Endometrial microvascular endothelial cells (primary cell): ENCODE results near the gene CUX1. TPM values are rescaled to one million over a fixed set of nuclear protein-coding genes. Genes with fewer than 3 reads are reported as not detected.
"Not testable (repeated sequence)": the region's sequence is repeated elsewhere in the genome, so short reads cannot be mapped to it uniquely, and the experiment has no call there.

Experiments used
- in situ Hi-C: cut with HindIII; loops from 2 replicates; pipeline ENCODE4 v1.10.0; 2017; ENCODE audit warnings: low sequenced_read_pairs, low pct_unique_long_range_greater_than_20kb; ENCODE audit errors: inconsistent ontology term
- total RNA-seq: library from RNA; depleted of rRNA; stranded (reverse); fragments of >200 nt; gene quantifications from one replicate; pipeline ENCODE4 v1.2.3, GENCODE V29; 2015; ENCODE audit errors: inconsistent ontology term

CUX1 gene
- total RNA-seq, 1 donor from 2014 or later: 14.9 TPM

DNA sequence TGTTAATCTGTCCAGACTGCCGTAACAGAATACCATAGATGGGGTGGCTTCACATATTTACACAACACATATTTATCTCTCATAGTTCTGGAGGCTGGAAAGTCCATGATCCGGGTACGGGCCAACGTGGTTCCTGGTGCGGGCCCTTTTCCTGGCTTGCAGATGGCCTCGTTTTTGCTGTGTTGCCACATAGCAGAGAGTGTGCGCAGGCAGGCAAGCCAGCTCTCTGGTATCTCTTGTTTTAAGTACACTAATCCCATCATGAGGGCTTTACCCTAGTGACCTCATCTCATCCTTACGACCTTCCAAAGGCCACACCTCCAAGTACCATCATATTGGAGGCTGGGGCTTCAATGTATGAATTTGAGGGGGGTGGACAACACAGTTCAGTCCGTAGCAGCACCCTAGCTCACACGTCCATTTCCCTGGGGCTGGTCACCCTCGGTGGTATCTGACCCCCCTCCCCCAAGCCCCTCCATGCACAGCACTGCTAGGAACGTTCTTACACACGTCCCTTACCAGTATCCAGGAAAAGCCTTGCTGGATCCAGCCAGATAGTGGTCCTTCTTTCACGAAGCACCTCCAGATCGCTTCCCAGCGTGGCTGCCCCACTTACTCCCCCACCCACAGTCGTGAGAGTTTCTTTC, 21.5 kb downstream of the CUX1 start:
- in situ Hi-C loops: no loop called here

DNA sequence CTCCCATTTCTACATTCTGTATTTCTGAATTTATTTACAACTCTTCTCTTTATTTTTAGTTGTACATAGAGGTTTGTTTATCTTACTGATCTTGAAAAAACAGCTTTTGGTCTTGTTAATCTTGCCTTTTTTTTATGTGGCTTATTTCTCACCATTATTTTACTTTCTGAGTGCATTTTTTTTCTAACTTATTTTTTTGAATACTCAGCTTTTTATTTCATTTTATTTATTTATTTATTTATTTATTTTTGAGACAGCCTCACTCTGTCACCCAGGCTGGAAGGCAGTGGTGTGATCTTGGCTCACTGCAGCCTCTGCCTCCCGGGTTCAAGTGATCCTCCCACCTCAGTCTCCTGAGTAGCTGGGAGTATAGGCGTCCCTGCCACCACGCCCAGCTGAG, 23.9 kb downstream of the CUX1 start:
- in situ Hi-C loops: no loop called here

DNA sequence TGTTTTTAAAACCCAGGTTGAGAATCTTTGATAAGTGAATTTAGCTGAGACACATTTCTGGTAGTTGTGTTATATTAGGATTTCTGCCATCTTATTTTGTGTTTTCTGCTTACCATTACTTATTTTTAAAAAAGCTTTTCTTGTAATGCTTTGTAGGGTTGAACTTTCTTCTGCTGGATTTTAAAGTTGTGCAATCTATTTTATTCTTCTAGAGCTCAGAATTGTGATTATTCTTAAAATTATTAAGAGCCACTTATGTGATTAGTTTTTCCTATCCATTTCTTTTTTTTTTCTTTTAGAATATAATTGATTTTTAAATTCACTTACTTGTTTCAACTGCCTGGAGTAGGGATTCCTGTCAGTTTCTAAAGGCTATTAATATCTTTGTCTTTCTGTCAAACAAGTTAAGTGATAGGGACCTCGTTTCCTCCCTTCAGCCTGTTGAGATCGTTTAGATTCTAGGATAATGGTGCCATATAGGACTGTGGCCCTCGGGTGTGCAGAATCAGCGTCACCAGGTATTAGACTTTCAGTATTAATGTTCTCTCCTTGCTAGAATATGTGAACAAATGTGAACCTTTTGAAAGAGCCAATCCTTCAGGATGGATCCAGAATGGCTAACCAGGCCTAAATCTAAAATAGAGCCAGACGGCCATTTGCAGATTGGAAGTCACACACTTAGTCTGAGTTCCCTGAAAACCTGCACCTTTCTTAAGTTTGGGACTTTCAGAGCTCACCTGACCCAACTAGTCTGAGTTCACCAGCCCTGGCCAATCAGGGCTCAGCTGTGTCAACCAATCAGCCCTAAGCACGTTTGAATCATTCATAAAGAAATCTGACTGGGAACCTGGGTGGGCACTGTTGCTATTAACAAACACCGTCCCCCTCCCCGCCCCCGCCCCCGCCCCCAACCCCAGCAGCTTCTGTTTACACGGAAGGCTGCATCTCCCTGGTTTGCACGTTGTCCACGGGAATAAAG, 26.2 kb downstream of the CUX1 start:
- in situ Hi-C loops: no loop called here

DNA sequence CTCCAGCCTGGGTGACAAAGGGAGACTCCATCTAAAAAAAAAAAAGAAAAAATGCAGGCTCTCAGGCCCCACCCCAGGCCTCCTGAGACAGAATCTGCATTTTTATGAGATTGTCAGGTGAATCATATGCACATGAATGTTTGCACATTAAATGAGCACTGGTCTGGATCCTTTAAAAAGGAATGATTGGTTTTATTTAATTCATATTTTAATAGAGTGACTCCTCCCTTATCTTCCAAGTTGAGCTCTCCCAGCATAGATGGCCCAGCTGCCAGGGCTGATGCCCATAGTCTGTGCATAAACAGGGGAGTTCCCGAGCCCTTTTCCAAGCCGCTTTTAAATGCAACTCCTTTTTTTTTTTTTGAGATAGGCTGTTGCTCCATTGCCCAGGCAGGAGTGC, 28.5 kb downstream of the CUX1 start:
- in situ Hi-C loops: no loop called here

DNA sequence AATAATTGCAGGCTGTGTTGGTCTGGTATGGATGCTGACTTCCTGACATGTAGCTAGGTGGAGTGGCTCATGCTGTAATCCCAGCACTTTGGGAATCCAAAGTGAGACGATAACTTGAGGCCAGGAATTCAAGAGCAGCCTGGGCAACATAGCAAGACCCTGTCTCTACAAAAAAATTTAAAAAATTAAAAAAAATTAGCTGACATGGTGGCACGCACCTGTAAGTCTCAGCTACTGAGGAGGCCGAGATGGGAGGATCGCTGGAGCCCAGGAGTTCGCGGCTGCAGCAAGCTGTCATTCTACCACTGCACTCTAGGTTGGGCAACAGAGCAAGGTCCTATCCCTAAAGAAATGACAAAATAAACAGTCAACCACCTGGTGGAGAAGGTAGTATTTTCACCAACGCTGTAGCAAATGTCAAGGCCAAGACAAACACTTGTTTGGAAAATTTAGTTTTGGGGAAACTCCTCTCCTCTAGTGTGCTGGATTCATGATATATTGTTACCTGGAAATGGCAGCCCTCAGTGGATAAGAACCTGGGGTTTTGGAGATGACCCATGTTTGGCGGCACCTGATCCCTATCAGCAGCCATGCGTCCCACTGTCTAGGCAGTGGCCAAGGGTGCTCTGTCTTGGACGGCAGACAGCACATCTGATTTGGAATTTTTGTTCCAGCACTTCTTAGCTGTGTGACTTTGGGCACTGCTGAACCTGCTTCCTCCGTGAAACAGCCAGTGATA, 29.5 kb downstream of the CUX1 start:
- in situ Hi-C loops: no loop called here

DNA sequence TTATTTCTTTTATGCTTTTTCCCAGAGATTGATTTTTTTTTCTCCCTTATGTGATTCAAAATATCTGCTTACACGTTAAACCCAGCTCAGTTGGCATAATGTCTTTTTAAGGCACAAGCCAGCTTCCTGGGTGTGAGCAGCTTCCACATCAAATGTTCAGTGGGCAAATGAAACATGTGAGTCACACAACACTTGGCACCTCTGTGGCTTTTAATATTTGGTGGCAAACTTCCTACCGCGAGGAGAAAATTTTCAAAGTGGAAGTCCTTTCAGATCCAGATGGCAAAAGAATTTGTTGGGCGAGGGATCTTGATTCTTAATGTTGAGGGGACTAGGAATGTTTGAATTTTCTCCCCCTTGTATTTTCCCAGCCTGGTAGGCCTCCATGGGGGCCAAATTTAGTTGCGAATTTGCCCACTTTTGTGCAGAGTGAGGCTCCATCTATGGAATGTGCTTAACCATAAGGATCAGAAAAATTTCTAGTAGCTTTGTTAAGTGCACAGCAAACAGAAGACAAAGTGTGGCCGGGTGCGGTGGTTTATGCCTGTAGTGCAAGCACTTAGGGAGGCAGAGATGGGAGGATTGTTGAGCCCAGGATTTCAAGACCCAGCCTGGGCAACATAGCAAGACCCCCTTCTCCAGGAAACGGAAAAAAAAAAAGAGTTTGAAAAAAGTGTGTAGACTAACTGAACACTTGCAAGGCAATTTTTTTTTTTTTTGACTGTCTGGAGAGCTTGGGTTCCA, 31.0 kb downstream of the CUX1 start:
- in situ Hi-C loops: no loop called here

DNA sequence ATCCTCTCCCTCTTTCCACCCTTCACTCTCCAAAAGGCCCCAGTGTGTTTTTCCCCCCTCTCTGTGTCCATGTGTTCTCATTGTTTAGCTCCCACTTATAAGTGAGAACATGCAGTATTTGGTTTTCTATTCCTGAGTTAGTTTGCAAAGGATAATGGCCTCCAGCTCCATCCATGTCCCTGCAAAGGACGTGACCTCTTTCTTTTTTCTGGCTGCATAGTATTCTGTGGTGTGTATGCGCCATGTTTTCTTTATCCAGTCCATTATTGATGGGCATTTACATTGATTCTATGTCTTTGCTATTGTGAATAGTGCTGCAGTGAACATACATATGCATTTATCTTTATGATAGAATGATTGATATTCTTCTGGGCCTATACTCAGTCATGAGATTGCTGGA, 31.9 kb downstream of the CUX1 start:
- in situ Hi-C loops: not testable (repeated sequence)

DNA sequence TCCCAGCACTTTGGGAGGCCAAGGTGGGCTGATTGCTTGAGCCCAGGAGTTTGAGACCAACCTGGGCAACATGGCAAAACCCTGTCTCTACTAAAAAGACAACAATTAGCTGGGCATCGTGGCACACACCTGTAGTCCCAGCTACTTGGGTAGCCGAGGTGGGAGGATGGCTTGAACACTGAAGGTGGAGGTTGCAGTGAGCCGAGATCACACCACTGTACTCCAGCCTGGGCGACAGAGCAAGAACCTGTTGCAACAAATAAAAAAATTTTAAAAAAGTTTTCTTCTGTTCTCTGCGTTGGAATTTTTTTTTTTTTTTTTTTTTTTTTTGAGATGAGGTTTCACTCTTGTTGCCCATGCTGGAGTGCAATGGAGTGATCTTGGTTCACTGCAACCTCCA, 34.9 kb downstream of the CUX1 start:
- in situ Hi-C loops: not testable (repeated sequence)

DNA sequence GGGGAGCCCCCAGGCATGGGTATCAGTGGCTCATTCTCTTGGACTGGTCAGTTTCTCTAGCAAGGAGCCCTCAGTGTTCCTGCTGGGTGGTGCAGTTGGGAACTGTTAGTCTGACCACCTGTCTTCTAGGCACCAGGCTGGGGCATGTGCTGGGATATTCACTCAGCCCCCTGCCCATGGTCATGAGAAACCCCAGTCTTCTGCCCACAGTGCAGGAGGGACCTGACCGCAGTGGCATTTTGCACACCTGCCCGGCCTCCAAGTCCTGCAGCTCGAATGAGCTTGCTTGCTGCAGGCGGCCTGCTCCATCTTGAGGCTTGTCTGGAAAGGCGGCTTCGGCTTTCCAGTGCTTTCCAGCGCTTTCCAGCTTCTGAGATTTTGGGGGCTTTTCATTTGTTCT, 36.3 kb downstream of the CUX1 start:
- in situ Hi-C loops: no loop called here

DNA sequence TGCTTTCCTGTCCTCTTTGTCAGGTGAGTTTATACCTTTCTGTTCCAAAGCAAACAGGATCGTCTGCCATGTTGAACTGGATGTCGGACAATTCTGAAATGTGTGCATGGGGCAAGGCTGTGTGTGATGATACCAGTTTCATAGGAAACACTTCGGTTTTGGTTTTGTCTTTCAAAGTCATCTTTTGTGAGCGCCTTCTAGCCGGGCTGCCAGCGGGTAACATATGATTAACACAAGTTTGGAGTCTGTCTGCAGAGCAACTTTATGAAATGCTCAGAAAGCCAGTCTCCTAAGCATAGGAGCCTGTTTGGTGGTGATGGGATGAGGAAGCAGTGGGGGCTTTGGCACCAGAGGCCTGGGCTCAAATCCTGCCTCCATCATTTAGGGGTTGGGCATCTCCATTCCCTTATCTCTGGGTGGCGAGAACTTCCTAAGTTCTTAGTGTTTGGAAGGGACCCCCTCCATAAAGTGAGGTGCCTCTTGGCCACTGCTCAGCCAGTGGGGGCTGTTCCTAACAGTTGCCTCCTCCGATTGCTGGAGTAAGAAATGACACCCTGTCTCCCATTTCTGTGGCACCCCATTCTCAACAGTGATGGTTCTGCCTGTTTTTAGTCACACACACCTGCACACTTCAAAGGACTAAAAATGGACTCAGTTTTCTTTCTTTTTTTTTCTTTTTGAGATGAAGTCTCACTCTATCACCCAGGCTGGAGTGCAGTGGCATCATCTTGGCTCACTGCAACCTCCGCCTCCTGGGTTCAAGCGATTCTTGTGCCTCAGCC, 36.8 kb downstream of the CUX1 start:
- in situ Hi-C loops: no loop called here

DNA sequence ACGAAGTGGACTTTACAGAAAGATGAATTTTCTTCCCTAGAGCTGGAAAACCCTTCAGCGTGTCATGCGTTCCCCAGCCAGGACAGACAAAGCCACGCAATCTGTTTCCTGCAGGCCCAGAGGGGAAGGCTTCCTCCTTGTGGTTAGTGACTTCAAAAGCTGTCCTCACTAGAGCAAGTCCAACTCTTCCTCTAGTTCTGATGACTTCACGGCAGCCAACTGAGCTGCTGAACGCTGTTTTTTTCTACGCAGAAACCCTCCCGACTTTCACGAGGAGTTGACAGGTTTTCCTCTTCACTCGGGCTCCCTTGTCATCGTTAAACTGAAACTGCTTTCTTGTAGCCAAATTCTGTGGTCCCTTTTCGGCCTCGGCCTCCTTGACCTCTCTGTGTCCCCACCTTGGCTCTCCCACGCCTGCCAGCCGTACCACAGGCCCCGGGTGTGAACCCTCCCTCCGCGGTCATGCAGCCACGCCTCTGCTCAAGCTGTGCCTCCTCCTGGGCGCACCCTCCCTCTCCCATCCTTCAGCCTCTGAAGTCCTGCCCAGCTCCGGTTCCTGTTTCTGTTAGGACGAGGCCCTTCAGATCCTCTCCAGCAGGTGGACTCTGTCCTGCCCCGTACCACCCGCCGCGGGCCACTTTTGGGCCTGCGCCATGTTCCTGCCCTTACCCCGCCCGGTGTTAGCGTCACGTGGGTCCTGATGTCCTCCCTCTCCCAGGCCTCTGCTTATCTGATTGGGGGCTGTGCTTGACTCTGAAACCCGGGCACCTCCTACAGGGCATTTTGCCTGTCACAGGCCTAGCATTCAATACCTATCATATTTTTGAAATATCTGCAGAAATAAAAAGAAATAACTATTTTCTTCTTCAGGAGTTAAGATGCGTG, 39.3 kb downstream of the CUX1 start:
- in situ Hi-C loops: no loop called here

DNA sequence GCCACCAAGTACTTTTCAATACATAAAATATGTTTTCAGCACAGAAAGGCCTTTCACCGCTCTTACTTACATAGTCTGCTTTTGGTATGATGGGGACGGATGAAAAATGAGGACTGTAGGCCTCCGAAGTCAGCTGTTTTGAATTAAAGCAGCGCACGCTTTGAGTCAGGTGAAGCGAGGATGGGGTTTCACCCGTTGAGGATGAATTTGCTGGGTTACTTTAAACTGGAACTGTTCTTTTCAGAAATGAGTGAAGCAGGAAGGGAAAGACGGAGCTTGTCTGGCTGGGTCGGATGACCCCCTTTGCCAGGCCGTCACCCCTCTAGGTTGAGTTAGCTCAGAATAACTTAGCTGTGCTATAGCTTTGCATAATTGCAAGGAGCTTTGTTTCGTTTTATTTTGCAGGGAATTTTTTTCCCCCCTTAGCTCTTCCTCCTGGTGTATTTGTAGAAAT, 40.0 kb downstream of the CUX1 start:
- in situ Hi-C loops: no loop called here

DNA sequence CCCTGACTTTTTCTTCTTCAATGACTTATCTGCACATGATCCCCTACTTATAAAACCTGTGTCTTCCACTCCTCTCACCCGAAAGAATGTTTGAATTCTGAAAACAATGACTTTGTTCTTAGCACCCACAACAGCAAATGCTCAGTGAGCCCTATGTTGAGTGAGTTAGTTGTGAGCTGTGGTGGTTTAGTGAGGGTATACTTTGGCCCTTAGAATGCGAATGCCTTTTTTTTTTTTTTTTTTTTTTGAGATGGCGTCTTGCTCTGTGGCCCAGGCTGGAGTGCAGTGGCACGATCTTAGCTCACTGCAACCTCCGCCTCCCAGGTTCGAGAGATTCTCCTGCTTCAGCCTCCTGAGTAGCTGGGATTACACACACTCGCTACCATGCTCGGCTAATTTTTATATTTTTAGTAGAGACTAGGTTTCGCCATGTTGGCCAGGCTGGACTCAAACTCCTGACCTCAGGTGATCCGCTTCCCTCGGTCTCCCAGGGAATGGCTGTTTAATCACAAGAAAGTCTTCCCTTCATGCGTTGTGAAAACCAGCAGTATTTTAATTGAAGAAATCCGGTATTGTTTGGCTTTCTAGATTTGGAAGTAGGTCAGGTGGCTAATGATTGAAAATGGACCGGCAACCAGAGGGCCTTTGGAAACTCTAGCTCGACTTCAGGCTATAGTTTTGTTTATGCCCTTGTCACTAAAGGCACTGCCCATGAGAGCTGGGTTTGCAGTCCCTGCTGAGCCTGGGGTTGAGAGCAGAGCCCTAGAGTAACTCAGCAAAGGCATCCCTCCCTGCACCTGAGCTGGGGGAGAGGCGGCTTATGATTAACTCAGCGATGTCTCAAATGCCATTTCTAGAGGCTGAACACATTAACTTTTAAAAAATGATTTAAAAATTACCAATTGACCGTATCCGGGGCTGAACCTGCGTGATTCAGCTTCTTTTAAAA, 41.3 kb downstream of the CUX1 start:
- in situ Hi-C loops: no loop called here

DNA sequence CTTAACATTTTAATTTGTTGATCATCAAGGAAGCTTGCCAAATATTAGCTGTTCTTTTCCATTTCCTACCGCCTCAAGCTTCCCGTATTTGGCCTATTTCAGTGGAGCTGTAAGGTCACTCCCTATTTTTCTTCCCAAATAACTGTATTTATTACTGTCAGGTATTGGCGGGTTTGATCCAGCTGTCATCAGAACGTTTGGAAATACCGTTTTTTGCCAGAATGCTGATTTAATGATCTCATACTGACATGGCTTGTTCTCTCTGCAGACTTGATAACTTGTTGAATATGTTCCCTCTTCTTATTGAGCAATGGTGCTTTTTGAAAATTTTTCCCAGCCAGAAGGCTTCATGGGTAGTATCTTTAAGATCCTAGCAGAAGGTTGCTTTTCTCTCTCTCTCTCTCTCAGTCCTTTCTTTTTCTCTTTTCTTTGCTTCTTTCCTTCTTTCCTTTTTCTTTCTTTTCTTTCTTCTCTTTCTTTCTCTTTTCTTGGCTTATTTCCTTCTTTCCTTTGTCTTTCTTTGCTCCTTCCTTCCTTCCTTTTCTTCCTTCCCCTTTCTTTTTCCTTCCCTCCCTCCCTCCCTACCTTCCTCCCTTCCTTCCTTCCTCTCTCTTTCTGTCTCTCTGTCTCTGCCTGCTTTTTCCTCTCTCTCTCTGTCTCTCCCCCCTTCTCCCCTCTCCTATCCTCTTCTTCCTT, 42.1 kb downstream of the CUX1 start:
- in situ Hi-C loops: no loop called here

DNA sequence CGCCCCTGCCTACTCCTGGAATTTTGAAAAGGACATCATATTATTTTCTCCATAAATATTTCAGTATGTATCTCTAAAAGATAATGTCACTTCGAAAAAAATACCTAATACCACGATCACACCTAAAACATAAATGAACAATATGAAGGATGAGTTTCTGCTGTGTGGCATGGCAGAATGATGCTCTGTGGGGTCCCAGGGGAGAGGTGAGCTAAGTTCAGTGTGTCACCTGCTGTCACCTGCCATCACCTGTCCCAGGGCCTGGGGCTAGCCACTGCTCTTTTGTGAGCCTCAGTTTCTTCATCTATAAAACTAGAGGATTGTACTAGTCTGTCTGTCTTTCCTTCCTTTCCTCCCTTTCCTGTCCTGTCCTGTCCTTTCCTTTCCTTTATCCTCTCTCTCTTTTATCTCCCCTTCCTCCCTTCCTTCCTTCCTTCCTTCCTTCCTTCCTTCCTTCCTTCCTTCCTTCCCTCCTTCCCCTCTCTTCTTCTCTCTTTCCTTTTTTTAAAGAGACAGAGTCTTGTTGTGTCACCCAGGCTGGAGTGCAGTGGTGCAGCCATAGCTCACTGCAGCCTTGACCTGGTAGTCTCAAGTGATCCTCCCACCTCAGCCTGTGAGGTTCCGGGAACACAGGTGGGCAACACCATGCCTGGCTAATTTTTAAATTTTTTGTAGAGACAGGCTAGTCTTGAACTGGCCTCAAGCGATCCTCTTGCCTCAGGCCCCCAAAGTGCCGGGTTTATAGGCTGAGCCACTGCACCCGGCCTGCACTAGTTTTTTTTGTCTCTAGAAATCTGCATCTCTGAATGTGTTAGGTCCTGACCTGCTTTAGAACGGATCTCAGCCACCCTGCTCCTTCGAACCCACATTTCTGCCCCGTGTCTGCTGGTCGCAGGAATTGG, 43.1 kb downstream of the CUX1 start:
- in situ Hi-C loops: no loop called here
